ENCODE measurements around the gene FAM131B.
"Not testable (repeated sequence)": the region's sequence is repeated elsewhere in the genome, so short reads cannot be mapped to it uniquely, and the experiment has no call there.

The FAM131B gene

DNA sequence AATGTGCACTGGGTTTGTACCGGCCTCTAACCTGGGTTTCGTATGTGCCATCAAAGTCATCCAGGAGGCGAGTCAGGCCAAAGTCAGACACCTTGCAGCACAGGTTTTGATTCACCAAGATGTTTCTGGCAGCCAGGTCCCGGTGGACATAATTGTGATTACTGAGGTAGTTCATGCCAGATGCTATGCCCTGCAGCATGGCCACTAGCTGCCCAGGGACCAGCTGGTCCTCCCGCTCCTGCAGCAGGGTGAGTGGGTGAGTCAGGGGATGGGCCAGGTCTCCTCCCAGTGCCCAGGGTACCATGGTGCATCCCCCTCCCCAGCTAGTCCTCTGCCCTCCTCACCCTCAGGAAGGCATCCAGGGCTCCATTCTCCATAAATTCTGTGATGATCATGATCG lies 32.3 kb upstream of the FAM131B start:
- no peak for DNase-seq

DNA sequence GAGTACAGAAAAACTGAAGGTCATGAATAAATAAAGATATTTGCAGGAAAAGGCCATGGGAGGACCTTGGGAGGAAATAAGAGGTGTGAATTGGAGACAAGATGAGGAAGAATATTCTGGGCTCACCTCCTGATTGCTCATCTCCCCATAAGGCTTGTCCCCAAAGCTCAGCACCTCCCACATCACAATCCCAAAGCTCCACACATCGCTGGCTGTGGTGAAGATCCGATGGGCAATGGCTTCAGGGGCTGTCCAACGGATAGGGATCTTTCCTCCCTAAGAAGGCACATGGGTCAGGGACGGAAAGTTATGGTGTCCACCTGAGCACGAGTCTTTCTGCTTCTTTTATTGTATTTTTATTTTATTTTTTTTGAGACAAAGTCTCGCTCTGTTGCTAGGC lies 31.6 kb upstream of the FAM131B start:
- no peak for DNase-seq

DNA sequence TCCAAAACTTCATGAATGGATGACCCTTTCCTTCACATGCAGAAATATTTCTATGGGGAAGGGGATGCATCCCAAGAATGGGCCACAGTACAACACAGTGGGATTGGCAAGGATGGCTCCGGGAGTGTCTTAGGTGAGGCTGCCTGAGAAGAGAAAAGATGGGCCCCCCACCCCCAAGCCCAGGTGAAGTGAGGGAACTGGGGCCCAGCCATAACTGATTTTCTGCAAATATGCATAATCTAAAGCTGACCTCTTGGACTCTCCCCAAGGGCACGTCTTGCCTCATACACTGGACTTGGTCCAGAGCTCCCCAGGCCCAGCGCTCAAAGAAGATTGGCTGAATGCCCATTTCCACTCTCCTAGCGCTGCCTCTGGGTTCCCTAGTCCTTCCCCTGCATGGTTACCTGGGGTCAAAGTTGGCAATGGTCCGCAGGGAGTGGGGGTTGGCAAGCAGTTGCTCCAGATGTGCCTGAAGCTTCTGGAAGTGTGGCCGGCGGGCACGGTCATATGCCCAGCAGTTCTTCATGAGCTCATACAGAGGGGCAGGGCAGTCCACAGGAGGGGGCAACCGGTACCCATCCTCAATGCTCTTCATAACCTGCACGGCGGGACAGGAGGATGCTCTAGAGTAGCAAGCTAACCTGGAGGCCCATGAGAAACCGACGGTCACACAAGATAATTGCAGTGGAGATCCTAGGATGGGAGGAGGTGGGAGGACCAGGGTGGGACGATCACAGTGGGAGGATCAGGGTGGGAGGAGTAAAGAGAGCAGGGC lies 30.9 kb upstream of the FAM131B start:
- DNase-seq = no peak

GRCh38 chr7:143392875-143393266 lies 30.4 kb upstream of the FAM131B start:
- DNase-seq = no peak

GRCh38 chr7:143392427-143392826 lies 29.9 kb upstream of the FAM131B start:
- not testable (repeated sequence) for DNase-seq

DNA sequence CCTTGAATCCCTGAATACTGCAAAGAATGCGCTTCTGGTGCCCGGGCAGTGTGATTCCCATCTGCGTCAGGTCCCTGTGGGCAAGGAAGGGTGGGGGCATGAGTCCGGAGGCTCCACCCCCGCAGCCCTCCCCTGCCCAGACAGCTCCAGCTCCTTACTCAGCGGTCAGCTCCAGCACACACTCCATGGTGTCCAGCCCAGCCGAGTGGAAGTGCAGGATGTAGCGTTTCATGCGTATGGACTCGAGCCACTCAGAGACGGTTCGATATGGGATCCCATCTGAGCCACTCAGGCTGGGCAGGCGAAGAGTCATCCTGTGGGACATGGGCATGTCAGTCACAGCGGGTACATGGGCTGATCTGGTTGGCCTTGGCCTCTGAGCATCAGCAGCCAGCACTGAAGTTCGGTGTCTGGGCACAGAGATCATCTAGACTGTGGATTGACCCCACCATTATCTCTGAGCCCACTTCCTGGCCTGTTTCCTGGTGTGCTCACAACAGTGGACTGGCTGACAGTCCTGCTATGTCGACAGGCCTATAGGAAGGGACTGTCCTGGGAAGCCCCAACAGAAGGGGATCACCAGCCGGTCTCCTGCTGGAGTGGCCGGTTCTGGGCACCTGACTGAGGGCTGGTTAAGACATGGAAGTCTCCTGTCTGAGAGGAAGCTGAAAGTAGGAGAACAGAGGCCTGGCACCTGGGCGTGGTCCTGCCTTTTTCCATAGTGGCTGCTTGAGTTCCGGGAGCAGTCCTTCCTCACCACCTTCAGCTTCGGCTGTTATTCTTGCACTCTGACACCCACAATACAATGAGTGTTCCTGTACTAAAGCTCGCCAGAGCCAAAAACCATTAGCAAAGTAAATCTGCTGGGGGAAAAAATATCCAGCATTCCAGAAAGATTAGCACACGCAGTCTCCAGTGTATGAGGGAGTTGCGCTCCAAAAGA lies 29.2 kb upstream of the FAM131B start:
- peak; percentile 87 for DNase-seq

DNA sequence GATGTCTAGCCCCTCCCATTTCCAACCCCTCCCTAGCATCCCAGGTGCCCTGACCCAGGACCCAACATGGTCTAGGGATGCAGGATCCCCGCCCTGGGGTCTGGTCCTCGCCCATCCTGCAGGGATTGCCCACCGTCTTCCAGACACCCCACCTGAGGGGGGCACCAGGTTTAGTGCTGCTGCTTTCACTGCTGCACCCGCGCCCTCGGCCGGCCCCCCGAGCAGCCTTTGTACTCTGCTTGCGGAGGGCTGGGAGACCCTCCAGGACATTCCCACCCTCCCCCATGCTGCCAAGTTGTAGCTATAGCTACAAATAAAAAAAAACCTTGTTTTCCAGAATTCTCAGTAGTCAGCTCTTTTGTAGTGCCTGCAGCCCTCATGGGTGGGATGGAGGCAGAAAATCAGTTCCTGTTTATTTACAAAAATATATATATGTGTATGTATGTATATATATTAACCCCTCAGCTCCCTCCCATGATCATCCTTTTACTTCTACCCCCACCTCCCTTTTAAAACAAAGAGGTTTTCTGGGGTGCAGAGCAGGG lies 28.3 kb upstream of the FAM131B start:
- no peak for DNase-seq

- no peak for DNase-seq
Measured at GRCh38 chr7:143390104-143390772, 27.7 kb upstream of the FAM131B start.

DNA sequence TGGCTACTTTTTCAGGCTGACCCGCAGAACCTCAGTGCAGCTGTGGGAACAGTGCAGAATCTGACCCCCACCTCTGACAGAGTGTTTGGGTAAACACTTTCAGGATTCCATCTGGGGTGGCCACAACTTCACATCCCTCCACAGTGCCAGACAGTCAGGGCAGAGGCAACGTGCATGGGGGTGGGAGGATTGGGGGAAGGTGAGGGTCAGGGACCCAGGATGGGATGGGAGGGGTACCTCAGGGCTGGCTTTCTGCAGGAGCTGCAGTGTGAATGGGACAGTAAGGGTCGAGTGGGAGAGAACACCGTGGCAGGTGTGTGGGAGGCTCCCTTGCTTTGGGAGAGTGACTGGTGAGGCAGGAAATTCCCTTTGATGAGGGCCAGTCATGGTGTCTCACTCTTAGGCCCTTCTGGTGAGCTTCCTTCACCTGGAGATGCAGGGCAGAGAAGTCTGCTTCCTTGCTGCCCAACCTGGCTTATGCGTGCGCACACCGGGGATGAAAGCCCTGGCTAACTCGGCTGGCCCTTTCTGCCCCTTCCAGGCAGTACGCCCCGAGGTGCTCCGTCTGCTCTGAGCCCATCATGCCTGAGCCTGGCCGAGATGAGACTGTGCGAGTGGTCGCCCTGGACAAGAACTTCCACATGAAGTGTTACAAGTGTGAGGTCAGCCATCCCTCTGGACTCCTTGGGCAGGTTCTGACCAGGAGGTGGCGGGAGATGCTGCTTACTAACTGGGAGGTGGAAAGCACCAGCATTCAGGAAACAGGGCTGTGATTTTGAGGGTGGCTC lies 27.0 kb upstream of the FAM131B start:
- no peak for DNase-seq

DNA sequence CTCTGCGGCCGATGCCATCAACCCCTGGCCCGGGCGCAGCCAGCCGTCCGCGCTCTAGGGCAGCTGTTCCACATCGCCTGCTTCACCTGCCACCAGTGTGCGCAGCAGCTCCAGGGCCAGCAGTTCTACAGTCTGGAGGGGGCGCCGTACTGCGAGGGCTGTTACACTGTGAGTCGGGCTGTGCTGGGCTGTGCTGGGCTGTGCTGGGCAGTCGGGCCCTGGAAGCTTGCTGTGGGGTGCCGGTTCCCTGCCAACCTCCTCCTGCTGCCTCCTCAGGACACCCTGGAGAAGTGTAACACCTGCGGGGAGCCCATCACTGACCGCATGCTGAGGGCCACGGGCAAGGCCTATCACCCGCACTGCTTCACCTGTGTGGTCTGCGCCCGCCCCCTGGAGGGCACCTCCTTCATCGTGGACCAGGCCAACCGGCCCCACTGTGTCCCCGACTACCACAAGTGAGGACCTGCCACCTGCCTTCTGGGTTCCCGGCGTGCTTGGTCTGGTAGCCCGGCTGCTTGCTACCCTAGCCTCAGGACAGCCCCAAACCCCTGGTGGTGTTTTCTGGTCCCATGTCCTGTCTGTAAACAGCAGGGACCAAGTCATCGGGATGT lies 26.1 kb upstream of the FAM131B start:
- no peak for DNase-seq

DNA sequence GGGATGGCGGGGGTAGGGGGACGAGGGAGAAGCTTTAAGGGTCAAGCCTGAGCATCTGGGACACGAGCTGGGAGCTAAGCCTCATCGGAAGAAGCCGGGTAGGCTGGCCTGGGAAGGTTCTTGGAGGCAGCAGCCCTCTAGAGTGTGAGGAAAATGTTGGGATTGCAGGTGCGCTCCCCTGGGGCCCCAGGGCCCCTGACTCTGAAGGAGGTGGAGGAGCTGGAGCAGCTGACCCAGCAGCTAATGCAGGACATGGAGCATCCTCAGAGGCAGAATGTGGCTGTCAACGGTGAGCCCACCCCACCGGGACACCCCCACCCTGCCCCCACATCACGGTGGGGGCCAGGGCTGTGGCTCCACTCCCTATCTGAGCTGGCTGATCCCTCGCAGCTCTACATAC lies 25.5 kb upstream of the FAM131B start:
- no peak for DNase-seq

GRCh38 chr7:143387156-143387975 lies 24.9 kb upstream of the FAM131B start:
- no peak for DNase-seq

GRCh38 chr7:143385891-143386781 lies 23.6 kb upstream of the FAM131B start:
- DNase-seq = no peak

DNA sequence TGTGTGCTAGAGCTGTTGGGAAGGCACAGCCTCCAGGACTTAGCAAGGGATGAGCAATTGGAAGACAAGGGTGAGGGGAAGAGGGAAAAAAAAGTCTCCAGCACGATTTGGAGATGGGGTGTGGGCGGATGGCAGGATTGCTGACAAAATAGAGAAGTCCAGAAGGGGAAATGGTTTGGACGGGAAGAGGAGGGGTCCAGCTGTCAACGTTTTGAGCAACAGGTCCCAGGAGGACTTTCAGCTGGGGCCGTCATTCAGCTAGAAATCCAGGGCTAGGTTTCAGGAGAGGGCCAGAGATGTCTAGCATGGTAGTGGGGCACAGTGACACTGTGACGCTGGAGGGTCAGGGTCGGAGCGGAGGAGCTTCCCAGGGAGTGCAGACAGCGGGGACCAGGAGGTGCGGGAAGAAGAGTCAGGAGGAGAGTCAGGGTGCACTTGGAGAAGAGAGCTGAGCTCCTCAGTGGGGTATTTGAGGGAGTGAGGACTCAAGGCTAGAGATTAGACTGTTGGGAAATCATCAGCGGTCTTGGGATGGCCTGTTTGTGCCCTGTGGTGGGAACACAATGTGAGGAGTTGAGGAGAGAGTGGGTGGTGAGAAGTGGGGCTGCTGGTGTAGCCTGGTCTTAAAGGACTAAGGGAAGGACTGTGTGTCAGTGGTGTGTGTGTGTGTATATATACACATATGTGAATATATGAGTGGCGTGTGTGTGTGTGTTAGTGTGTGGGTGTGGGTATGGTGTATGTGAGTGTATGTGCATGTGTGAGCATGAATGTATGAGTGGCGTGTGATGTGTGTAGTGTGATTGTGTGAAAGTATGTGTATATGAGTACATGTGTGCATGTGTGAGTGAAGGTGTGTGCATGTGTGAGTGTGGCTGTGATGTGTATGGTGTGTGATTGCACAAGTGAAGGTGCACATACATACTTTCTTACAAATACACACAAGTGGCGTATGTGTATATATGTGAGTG lies 22.4 kb upstream of the FAM131B start:
- no peak for DNase-seq

GRCh38 chr7:143384148-143384547 lies 21.6 kb upstream of the FAM131B start:
- no peak for DNase-seq

DNA sequence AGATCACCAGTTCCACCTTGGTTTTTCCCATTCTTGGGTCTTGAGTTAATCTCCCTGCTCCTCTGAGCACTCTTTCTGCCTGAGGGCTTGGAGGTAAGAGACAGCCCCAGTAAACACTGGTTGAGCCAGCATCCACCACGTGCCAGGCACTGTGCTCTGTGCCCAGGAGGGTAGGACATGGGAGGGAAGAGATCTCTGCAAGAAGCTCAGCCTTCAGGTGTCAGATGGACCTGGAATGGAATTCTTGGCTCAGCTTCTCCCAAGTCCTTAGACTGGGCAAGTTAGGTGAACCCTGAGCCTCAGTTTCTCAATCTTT lies 21.1 kb upstream of the FAM131B start:
- no peak for DNase-seq

GRCh38 chr7:143382791-143383641 lies 20.5 kb upstream of the FAM131B start:
- DNase-seq = no peak

Data from fibroblast of upper back skin (primary cell).